ENCODE results near the gene ANO2.

ANO2 gene

DNA sequence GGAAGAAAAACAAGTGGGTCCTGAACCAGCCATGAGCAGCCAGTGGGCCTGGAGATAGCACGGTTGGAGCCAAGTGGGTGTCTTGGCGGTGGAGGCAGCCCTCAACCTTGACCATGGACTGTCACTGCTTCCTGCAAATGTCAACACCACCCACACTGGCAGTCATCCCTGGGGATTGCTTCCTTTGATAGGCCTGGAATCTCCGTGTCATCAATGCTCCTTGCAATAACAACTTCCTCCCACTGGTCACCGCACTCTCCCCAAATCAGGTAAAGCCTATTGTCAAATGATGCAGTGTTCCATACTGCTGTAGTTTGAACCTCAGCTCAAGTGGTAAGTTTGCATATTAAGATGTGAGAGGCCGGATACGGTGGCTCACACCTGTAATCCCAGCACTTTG is 384.0 kb downstream of the ANO2 start:
- no peak overlapping the region for H2AFZ ChIP-seq (ENCODE audit: low read depth, low read length)
- no peaks in the 10 kb centered on the region for H3K36me3 ChIP-seq (replicated peaks; ENCODE audit: low read depth, low read length)
- no peak overlapping the region for H3K4me2 ChIP-seq (ENCODE audit: low read length)
- H3K9me3 ChIP-seq (ENCODE audit: insufficient read depth, low read length) = no peaks in the 10 kb centered on the region
- H4K20me1 ChIP-seq (ENCODE audit: insufficient read depth, low read length) = no peaks in the 10 kb centered on the region
- H3K4me3 ChIP-seq (ENCODE audit: low read length) = no peak overlapping the region
- H3K4me1 ChIP-seq (ENCODE audit: low read length) = no peaks in the 10 kb centered on the region
- no peak overlapping the region for H3K27ac ChIP-seq (ENCODE audit: low read length)
- no peak overlapping the region for H3K9ac ChIP-seq (ENCODE audit: low read length)
- H3K79me2 ChIP-seq (ENCODE audit: low read length) = no peaks in the 10 kb centered on the region
- H3K27me3 ChIP-seq (ENCODE audit: low read depth, low read length) = 0 out of 2 replicates have a peak, but pooled peaks cover 3% of the 10 kb centered on the region
- TF ChIP-seq, protein P1, sequence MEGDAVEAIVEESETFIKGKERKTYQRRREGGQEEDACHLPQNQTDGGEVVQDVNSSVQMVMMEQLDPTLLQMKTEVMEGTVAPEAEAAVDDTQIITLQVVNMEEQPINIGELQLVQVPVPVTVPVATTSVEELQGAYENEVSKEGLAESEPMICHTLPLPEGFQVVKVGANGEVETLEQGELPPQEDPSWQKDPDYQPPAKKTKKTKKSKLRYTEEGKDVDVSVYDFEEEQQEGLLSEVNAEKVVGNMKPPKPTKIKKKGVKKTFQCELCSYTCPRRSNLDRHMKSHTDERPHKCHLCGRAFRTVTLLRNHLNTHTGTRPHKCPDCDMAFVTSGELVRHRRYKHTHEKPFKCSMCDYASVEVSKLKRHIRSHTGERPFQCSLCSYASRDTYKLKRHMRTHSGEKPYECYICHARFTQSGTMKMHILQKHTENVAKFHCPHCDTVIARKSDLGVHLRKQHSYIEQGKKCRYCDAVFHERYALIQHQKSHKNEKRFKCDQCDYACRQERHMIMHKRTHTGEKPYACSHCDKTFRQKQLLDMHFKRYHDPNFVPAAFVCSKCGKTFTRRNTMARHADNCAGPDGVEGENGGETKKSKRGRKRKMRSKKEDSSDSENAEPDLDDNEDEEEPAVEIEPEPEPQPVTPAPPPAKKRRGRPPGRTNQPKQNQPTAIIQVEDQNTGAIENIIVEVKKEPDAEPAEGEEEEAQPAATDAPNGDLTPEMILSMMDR (IDR thresholded peaks at IDR 0.05; ENCODE audit: low read depth, low read length) = no peak
- TF ChIP-seq EZH2phosphoT487 (IDR thresholded peaks at IDR 0.05; ENCODE audit: low read depth) = no peak

DNA sequence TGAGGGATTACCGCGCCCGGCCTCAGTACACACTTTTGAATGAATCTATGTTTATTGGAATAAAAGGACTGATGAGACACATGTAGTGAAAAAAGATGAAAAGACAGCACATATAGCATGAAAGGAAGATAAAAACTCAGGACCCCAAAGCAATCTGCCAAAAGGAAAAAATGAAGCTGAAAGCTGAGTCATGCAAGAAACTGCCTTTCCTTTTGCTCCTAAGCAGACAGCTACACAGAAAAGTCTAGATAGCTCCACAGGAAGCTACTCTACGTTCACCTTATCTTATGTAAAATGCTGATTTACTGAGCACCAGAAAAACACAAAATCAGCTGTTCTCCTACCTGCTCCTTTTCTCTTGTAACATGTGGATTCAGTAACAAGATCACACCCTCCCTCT is 384.8 kb downstream of the ANO2 start:
- Histone ChIP-seq H3K27me3 (ENCODE audit: low read depth, low read length) (0 out of 2 replicates have a peak, but pooled peaks cover 3% of the 10 kb centered on the region), H3K9me3 (ENCODE audit: insufficient read depth, low read length) (no peaks in the 10 kb centered on the region), H3K4me3 (ENCODE audit: low read length) (no peak overlapping the region), H3K79me2 (ENCODE audit: low read length) (no peaks in the 10 kb centered on the region), H3K4me2 (ENCODE audit: low read length) (no peak overlapping the region), H3K27ac (ENCODE audit: low read length) (no peak overlapping the region), H3K4me1 (ENCODE audit: low read length) (no peaks in the 10 kb centered on the region), H3K9ac (ENCODE audit: low read length) (no peak overlapping the region), H2AFZ (ENCODE audit: low read depth, low read length) (no peak overlapping the region), H3K36me3 (replicated peaks; ENCODE audit: low read depth, low read length) (no peaks in the 10 kb centered on the region), H4K20me1 (ENCODE audit: insufficient read depth, low read length) (no peaks in the 10 kb centered on the region)
- TF ChIP-seq EZH2phosphoT487 (IDR thresholded peaks at IDR 0.05; ENCODE audit: low read depth) = no peak
- TF ChIP-seq, protein P1 (IDR thresholded peaks at IDR 0.05; ENCODE audit: low read depth, low read length) = no peak

DNA sequence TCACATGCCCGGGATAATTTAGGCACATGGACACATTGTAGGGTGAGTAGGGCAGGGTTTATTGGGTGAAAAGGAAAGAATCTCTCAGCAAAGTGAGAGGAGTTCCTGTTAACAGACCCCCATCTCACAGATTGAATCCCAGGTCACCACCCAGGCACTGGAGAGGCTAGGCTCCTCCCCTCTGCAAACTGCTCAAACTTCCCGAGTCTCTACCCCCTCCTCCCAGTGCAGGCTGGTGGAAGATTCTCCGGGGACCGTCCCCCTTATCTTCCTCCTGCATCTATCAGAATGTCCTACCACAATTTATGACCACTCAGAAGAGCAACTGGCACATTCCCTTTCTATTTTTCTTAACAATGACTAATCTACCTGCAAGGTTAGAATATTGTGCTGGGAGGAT is 387.2 kb downstream of the ANO2 start:
- TF ChIP-seq EZH2phosphoT487 (IDR thresholded peaks at IDR 0.05; ENCODE audit: low read depth) = no peak
- TF ChIP-seq, protein P1 (IDR thresholded peaks at IDR 0.05; ENCODE audit: low read depth, low read length) = no peak
- Histone ChIP-seq H3K9ac (ENCODE audit: low read length) (no peak overlapping the region), H4K20me1 (ENCODE audit: insufficient read depth, low read length) (no peaks in the 10 kb centered on the region), H3K36me3 (replicated peaks; ENCODE audit: low read depth, low read length) (no peaks in the 10 kb centered on the region), H2AFZ (ENCODE audit: low read depth, low read length) (no peak overlapping the region), H3K27ac (ENCODE audit: low read length) (no peak overlapping the region), H3K27me3 (ENCODE audit: low read depth, low read length) (no peaks in the 10 kb centered on the region), H3K4me1 (ENCODE audit: low read length) (no peaks in the 10 kb centered on the region), H3K9me3 (ENCODE audit: insufficient read depth, low read length) (no peaks in the 10 kb centered on the region), H3K4me2 (ENCODE audit: low read length) (no peak overlapping the region), H3K79me2 (ENCODE audit: low read length) (no peaks in the 10 kb centered on the region), H3K4me3 (ENCODE audit: low read length) (no peak overlapping the region)

DNA sequence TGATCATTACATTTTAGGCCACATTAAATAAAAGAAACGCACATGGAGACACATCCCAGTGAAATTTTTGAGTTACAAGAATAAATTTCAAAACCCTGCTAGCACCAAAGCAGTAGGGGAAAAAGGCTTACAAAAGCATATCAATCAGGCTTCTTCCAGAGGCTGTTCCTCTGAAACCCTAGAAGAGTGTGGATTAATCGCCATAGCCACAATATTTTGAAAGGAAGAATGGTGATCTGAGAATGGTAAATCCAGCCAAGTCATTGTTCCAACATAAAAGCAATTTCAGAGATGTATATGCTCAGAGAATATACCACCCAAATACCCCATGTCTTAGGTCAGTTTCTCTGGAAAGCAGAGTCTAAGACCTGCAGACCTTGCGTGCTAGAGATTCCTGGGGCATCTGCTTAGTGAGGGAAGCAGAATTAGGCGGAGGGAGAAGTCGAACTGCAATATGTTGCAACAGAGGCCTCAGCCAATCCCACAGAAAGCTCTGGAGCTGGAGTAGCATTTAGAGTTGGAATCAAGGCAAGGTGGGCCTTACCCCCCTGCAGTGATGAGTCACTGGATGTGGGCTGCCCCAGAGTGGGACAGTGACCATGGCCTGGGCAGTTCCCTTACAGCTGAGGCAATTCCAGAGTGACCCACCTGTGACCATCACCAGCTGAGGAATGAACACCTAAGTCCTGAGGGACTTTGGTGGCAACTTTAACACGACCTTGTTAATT is 387.9 kb downstream of the ANO2 start:
- H3K36me3 ChIP-seq (replicated peaks; ENCODE audit: low read depth, low read length) = no peaks in the 10 kb centered on the region
- H3K9ac ChIP-seq (ENCODE audit: low read length) = no peak overlapping the region
- no peak overlapping the region for H2AFZ ChIP-seq (ENCODE audit: low read depth, low read length)
- H4K20me1 ChIP-seq (ENCODE audit: insufficient read depth, low read length) = no peaks in the 10 kb centered on the region
- H3K4me3 ChIP-seq (ENCODE audit: low read length) = no peak overlapping the region
- H3K4me1 ChIP-seq (ENCODE audit: low read length) = no peaks in the 10 kb centered on the region
- H3K79me2 ChIP-seq (ENCODE audit: low read length) = no peaks in the 10 kb centered on the region
- no peaks in the 10 kb centered on the region for H3K27me3 ChIP-seq (ENCODE audit: low read depth, low read length)
- H3K9me3 ChIP-seq (ENCODE audit: insufficient read depth, low read length) = no peaks in the 10 kb centered on the region
- H3K4me2 ChIP-seq (ENCODE audit: low read length) = no peak overlapping the region
- TF ChIP-seq EZH2phosphoT487 (IDR thresholded peaks at IDR 0.05; ENCODE audit: low read depth) = no peak
- TF ChIP-seq, protein P1 (IDR thresholded peaks at IDR 0.05; ENCODE audit: low read depth, low read length) = no peak
- H3K27ac ChIP-seq (ENCODE audit: low read length) = no peak overlapping the region
